SJSA1 (cell line): Measurements from ENCODE around the gene UPK2. TPM values are rescaled to one million over a fixed set of nuclear protein-coding genes. Genes with fewer than 3 reads are reported as not detected.

Experiments
- DNase-seq, 2 experiments: peaks; one replicate each; pipeline ENCODE4 v3.0.0-alpha.2; 2015 to 2020; ENCODE audit warnings: low spot score in 2 of 2, low read depth in 1 of 2
- H3K27ac ChIP-seq: fragments of 250-450 bp; sonication (Bioruptor Pico); 2 replicates; pipeline ENCODE4 v1.5.1; 2020; ENCODE audit warnings: mild to moderate bottlenecking, moderate library complexity
- H3K27me3 ChIP-seq: fragments of 250-450 bp; sonication (Bioruptor Pico); replicated peaks from 2 replicates; pipeline ENCODE4 v1.5.1; 2020; ENCODE audit warnings: mild to moderate bottlenecking, moderate library complexity
- H3K36me3 ChIP-seq: fragments of 250-450 bp; sonication (Bioruptor Pico); 2 replicates; pipeline ENCODE4 v1.5.1; 2020; ENCODE audit warnings: mild to moderate bottlenecking
- H3K4me1 ChIP-seq: fragments of 250-450 bp; sonication (Bioruptor Pico); replicated peaks from 2 replicates; pipeline ENCODE4 v1.6.1; 2021; ENCODE audit warnings: mild to moderate bottlenecking
- H3K4me3 ChIP-seq: fragments of 250-450 bp; sonication (Bioruptor Pico); 2 replicates; pipeline ENCODE4 v1.5.1; 2020; ENCODE audit warnings: mild to moderate bottlenecking
- H3K9me3 ChIP-seq: fragments of 250-450 bp; sonication (Bioruptor Pico); replicated peaks from 2 replicates; pipeline ENCODE4 v1.5.1; 2020; ENCODE audit warnings: mild to moderate bottlenecking
- total RNA-seq: library from RNA; depleted of rRNA; stranded (reverse); fragments of >200 nt; shearing (Covaris generic); gene quantifications from 2 replicates; pipeline ENCODE4 v1.2.3, GENCODE V29; 2014

UPK2 gene
- total RNA-seq, 1 experiment from 2014 or later: not detected

DNA sequence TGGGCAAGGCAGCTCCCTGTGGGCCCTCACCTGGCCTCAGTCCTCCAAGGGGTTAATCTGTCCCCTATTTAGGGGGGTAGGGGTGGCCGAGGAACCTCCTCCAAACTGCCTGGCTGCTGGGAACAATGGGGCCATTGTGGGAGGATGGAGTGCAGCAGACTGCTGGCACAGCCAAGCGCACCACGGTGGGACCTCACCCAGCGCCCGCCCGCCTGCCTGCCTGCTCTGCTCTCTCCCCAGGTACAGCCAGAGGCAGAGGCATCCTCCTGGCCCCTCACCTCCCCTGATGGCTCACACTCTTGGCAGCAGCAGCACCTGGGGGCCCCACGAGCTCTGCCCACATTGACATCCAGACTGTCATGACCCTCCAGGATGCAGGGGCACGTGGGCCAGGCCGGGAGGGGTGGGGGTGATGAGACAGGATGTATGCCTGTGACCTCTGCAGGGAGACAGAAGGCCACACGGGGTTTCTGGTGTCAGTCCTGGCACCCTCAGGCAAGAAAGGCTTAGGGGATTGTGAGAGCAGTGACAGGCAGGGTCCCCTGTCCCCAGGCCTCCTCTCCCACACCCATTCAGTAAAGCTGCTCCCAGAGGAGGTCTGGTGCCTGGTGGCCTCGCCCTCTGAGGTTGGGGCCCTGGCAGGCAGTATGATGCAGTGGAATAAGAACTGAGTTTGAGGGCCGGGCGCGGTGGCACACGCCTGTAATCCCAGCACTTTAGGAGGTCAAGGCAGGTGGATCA lies 41.8 kb upstream of the UPK2 start:
- DNase-seq: no peak
- no peak overlapping the region for H3K4me3 ChIP-seq
- H3K9me3 ChIP-seq: no peaks in the 10 kb centered on the region
- peaks cover 81% of the 10 kb centered on the region for H3K4me1 ChIP-seq
- H3K27ac ChIP-seq: no peak overlapping the region
- peaks cover 5% of the 10 kb centered on the region; the same call in 1 of the 2 replicates for H3K36me3 ChIP-seq
- H3K27me3 ChIP-seq: no peaks in the 10 kb centered on the region

DNA sequence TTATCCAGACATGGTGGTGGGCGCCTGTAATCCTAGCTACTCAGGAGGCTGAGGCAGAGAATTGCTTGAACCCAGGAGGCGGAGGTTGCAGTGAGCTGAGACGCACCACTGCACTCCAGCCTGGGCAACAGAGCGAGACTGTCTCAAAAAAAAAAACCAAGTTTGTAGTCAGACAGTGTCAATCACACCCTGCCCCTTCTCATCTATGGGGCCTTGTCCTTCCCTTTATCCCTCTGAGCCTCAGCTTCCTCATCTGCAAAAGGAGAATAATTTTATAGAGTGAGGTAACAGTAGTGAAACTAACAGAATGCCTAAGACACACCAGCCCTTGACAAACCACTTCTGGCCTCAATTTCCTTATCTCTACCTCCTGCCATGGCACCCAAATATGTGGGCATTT lies 41.1 kb upstream of the UPK2 start:
- H3K36me3 ChIP-seq: peaks cover 5% of the 10 kb centered on the region; the same call in 1 of the 2 replicates
- no peak for DNase-seq
- no peak overlapping the region for H3K4me3 ChIP-seq
- H3K4me1 ChIP-seq: peaks cover 81% of the 10 kb centered on the region
- H3K27me3 ChIP-seq: no peaks in the 10 kb centered on the region
- no peaks in the 10 kb centered on the region for H3K9me3 ChIP-seq
- no peak overlapping the region for H3K27ac ChIP-seq

DNA sequence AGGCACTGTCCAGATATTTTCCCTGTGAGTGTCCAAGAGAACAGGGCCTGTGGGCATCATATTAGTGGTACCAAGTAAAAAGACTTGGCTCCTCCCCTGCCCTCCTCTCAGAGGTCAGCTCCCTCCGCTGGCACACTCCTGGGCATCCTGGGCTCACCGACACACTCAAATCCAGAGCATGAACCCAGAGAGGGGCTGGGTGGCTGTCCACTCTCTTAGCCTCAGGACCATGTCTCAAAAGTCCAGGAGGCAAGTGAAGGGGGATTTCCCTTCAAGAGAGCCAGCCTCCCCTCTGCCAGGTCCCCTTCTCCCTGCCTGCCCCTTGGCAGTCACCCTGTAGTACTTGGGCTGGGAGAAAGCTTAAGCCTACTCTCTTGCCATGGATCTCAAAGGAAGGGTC lies 40.7 kb upstream of the UPK2 start:
- H3K9me3 ChIP-seq: no peaks in the 10 kb centered on the region
- no peak overlapping the region for H3K27ac ChIP-seq
- H3K27me3 ChIP-seq: no peaks in the 10 kb centered on the region
- H3K4me1 ChIP-seq: peaks cover 82% of the 10 kb centered on the region
- no peak overlapping the region for H3K4me3 ChIP-seq
- H3K36me3 ChIP-seq: peaks cover 5% of the 10 kb centered on the region; the same call in 1 of the 2 replicates
- DNase-seq: no peak

DNA sequence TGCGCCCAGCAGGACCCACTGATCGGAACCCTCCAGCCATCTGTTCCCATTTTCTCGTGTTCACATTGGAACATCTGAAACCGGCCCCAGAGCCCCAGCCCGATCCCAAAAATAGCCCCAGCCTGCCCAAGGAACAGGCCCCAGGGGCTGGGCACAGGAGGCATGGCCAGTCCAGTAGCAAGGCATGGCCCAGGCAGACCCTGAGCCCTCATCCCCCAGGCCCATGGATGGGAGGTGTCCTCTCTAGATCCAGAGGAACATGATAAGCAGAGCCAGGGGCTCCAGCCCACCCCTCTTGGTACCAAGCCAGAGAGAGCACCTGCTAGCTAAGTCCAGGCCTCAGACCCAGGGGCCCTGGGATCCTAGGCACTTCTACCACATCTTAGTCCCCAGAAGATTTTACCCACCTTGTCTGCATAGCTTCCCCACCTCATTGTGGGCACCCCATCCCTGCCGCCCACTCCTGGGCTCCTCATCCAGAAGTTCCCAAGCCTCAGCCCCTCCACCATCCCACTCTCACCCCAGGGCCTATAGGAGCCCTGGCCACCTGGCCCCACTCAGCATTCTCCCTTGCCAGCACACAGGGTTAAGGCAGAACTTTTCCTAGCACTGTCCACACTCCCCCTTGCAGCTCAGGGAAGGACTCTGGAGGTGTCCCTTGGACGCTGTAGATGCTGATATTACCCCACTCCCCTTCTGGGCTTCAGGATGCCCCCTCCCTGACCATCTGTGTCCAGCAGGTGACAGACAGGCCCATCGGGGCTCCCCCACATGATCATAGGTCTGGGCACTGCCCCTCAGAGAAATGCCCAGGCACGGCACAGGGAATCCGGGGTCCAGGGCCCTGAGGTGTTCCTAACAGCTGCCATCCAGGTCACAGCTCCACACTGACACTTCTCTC lies 39.9 kb upstream of the UPK2 start:
- Histone ChIP-seq H3K27me3 (no peaks in the 10 kb centered on the region), H3K9me3 (no peaks in the 10 kb centered on the region), H3K4me1 (peaks cover 82% of the 10 kb centered on the region), H3K27ac (no peak overlapping the region), H3K36me3 (peaks cover 5% of the 10 kb centered on the region; the same call in 1 of the 2 replicates), H3K4me3 (no peak overlapping the region)
- no peak for DNase-seq

DNA sequence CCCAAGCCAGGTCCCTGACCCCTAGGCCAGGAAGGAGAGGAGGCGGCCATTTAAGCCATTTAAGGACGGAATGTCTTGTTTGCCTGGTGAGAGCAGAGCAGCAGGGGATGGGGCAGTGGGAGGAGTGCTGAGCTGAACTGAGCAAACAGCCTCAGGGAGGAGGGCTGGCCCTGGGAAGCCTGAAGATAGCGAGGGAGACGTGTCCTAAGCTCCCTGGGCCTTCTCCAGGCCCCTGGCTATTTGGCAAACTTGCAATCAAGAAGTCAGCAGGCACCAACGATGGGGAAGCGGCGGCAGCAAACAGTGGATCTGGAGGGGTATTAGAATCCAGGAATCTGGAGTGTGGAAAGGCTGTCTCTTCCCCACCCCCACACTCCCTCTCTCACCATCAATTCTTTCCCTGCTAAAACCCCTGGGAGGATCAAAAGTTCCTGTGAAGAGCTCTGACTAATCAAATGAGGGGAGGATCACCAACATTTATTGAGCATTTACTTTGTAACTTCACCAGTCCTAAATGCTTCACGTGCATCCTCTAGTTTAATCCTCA lies 39.2 kb upstream of the UPK2 start:
- Histone ChIP-seq H3K36me3 (peaks cover 5% of the 10 kb centered on the region; the same call in 1 of the 2 replicates), H3K27ac (no peak overlapping the region), H3K9me3 (no peaks in the 10 kb centered on the region), H3K27me3 (no peaks in the 10 kb centered on the region), H3K4me1 (peaks cover 82% of the 10 kb centered on the region), H3K4me3 (no peak overlapping the region)
- no peak for DNase-seq

DNA sequence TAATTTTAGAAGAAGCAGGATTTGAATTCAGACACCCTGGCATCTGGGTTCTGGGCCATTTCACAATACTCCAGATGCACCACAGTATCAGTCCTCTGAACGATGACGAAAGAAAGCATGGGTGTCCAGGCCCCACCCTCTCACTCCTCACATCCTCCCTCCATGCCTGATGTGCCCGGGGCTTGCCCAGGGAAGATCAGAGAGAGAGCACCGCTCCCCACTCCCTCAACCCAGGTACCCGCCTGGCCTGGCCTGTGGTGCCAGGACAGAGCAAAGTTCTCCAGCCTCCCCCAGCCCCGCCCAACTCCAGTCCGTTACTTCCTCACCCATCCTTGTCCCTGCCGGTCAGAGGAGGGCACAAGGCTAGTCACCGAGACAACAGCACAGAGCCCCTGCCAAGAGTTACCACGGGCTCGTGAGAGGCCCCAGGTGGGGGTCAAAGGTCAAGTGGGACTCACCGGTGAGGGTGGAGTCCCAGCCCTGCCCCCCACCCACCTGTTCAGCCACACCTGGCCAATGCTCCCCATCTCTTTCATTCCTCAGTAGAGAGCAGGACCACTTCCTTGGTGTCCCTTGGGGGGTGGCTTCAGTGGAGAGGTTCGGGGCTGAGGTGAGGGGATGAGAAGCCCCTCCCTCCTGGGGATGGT lies 38.5 kb upstream of the UPK2 start:
- H3K4me1 ChIP-seq: peaks cover 82% of the 10 kb centered on the region
- no peaks in the 10 kb centered on the region for H3K9me3 ChIP-seq
- no peak for DNase-seq
- no peak overlapping the region for H3K4me3 ChIP-seq
- peaks cover 5% of the 10 kb centered on the region; the same call in 1 of the 2 replicates for H3K36me3 ChIP-seq
- peak overlapping the region; percentile 46 for H3K27ac ChIP-seq
- no peaks in the 10 kb centered on the region for H3K27me3 ChIP-seq

DNA sequence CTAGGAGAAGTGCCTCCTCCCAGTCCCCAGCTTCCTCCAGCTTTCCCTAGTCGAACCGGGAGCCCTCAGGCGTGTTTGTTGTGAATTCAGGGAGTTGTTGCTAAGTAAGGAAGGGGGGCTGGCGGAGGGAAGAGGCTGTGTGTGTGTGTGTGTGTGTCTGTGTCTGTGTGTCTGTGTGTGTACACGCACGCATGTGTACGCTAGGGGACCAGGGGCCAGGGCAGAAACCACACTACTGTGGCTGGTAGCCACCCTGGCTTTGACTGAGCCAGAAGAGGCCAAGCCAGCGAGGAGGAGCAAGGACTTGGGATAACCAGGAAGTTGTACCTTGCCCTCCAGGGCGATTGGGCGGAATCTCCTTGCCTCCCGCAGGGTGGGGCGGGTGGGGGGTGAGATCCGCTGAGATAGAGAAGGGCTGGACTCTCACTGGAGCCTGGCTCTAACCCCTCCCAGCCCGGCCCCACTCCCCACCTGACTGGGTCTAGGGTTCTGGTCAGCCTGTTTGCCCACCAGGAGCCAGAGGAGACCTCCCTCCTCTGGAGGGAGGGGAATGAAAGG lies 37.9 kb upstream of the UPK2 start:
- Histone ChIP-seq H3K4me1 (peaks cover 82% of the 10 kb centered on the region), H3K27me3 (no peaks in the 10 kb centered on the region), H3K4me3 (no peak overlapping the region), H3K9me3 (no peaks in the 10 kb centered on the region), H3K27ac (peak overlapping the region; percentile 46), H3K36me3 (peaks cover 5% of the 10 kb centered on the region; the same call in 1 of the 2 replicates)
- DNase-seq: peak in 1 of 2 experiments; percentile 31

DNA sequence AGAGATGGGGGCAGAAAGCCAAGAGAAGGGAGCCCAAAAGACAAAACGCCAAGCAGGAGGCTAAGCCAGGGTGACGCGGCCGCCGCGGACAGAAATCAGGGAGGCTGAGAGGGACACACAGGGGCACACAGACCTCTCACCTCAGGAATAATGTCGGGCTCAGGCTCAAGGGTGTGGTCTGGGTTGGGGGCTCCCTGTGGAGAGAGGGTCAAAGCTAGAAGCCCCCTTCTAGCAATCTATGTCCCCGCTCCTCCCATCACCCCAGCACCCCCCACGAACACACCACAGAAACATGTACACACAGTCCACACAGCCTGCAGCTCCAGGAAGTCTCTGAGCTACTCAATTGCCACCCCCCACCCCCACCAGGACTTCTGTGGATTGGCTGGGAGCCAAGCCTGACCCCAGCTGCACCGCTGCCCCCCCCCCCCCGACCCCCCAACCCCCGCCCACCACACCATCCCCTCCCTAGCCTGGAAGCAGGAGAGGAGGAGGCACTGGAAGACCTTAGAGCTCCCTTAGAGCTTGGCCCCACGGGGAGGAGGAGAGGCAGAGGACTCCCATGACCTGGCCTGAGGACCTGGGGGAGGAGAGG lies 37.3 kb upstream of the UPK2 start:
- peak overlapping the region; percentile 46 for H3K27ac ChIP-seq
- no peak for DNase-seq
- no peak overlapping the region for H3K4me3 ChIP-seq
- H3K9me3 ChIP-seq: no peaks in the 10 kb centered on the region
- H3K4me1 ChIP-seq: peaks cover 82% of the 10 kb centered on the region
- no peaks in the 10 kb centered on the region for H3K27me3 ChIP-seq
- peaks cover 5% of the 10 kb centered on the region; the same call in 1 of the 2 replicates for H3K36me3 ChIP-seq

DNA sequence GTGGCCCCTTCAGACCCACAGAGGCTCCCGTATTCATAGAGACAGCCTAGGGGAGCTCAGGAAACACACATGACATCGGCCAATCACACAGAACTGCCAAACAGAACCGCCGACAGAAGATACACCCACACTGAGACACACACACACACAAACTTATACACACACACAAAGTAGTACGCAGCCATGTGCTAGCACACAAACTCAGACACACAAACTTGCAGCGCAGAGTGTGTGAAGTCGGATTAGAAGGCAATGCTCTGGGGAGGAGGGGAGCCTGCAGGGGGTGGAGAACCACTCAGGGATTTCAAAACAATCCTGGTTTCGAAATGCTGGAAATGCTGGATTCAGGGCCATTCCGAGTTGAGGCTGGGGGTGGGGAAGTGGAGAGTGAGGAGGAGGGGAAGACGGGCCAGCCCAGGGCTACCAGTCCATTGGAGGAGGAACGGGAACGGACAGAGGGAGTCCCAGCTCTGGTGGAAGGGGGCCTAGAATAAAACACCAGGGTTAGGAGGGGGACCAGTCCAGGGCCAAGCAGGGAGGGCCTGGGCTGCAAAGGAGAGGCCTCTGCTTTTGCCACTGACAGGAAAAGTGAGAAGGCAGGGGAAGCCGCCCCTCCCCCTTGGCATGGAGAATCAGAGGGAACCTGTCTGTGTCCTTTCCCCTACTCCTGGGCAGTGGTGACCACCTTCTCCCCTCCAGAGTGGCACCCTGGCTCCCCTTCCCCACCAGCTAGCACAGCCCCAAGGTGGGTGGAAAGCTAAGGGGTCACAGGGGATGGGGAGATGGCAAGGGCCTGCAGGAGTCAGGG lies 34.8 kb upstream of the UPK2 start:
- Histone ChIP-seq H3K27me3 (no peaks in the 10 kb centered on the region), H3K4me3 (no peak overlapping the region), H3K27ac (peak overlapping the region; percentile 15; the same call in 1 of the 2 replicates), H3K9me3 (no peaks in the 10 kb centered on the region), H3K4me1 (peaks cover 84% of the 10 kb centered on the region), H3K36me3 (peaks cover 5% of the 10 kb centered on the region; the same call in 1 of the 2 replicates)
- DNase-seq: peak in 1 of 2 experiments; percentile 41

DNA sequence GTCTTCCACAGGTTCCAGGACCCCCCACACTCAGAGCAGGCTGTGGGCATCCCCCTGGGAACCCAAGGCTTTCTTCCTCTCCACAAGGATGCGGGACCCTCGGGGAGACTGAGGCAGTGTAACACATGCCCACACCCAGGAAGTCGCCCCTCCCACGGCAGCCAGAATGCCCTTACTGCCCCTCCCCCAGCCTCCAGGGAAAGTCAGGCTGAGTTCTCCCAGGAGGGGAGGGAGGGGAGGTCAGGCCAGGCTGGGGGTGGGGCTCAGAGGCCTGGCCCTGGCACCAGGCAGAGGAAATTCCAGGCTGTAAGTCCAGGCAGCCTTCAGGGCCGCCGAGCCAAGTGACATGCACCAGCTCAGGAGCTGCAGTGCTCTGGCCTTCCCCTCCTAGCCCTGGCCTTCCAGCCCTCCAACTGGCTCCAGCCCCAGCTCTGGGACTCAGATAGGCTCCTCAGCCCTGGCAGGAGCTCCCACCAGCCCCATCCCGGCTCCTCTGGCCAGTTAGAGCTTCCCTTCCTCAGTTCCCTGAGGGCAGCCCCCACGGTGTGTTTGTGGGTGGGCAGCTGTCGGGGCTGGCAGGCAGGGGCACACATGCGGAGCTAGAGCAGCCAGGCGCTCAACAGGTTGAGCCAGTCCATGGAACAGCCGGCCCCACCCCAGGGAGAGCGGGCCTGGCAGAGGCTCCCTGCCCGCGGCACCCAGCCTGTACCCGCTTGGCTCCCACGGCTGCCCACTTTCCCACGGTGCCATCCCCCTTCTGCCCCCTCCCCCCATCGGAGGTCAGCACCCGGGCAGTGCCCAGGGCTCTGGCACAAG lies 34.0 kb upstream of the UPK2 start:
- H3K4me3 ChIP-seq: peak overlapping the region; percentile 8; the same call in 1 of the 2 replicates
- no peak overlapping the region for H3K27ac ChIP-seq
- peaks cover 5% of the 10 kb centered on the region; the same call in 1 of the 2 replicates for H3K36me3 ChIP-seq
- no peaks in the 10 kb centered on the region for H3K9me3 ChIP-seq
- H3K4me1 ChIP-seq: peaks cover 78% of the 10 kb centered on the region
- peak in 1 of 2 experiments; percentile 59 for DNase-seq
- H3K27me3 ChIP-seq: no peaks in the 10 kb centered on the region

DNA sequence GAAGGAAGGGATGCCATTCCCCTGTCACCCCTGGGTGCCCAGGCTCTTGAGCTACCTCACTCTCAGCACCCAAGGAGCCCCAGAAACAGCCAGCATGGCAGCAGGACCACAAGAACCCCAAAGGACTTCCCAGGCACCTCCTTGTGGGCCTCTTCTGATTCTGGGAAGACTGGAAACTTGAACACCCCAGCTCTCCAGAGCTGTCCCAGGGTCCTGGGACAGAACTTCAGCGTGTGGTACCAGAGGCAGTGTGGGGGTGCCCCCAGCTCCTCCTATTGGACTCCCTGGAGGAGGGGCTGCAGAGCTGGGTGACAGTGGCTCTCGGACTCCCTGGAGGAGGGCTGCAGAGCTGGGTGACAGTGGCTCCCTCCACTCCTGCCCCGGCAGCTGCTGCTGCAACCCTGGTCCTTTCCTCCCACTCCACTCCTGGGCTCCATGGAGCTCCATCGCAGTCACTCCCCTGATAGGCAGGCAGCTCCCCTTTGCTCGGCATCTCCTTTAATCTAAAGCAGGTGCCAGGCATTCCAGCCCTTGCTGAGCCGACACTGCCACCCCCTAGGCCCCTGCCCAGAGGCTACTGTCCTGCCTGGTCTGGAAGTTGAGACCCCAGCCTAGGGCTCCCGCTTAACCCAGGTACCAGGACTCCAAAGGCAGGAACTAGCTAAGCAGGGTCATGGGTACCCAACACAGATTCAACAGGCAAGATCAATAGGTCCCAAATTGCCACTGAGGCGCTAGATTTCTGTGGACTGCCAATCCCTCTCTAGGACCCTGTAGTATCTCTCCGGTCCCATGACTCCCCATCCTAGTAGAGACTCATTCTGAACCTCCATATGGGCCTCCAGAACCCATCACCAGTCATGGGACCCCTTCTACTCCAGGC lies 33.1 kb upstream of the UPK2 start:
- H3K27ac ChIP-seq: no peak overlapping the region
- no peaks in the 10 kb centered on the region for H3K27me3 ChIP-seq
- H3K4me3 ChIP-seq: peak overlapping the region; percentile 56; the same call in 1 of the 2 replicates
- H3K4me1 ChIP-seq: peaks cover 75% of the 10 kb centered on the region
- no peaks in the 10 kb centered on the region; the same call in 1 of the 2 replicates for H3K36me3 ChIP-seq
- DNase-seq: no peak
- H3K9me3 ChIP-seq: no peaks in the 10 kb centered on the region
